CD14-positive monocyte (primary cell): ENCODE data around the gene PLOD2. TPM values are rescaled to one million over a fixed set of nuclear protein-coding genes. Genes with fewer than 3 reads are reported as not detected.

Experiments
- DNase-seq, 3 donors: peaks; one replicate each; pipeline ENCODE4 v3.0.0-alpha.2; 2011 to 2022
- H2AFZ ChIP-seq: 2 replicates; pipeline ENCODE4 v1.6.0; 2012; ENCODE audit warnings: mild to moderate bottlenecking, low read depth, low read length, inconsistent platforms; ENCODE audit not compliant: insufficient read depth, poor library complexity, severe bottlenecking
- H3K27ac ChIP-seq, 2 donors: 1 replicate in 1 of 2; 2 replicates in 1 of 2; pipeline ENCODE4 v1.5.1; 2012 to 2013; ENCODE audit warnings: low read length in 2 of 2, control low read depth in 1 of 2, inconsistent platforms in 1 of 2, low read depth in 1 of 2, mild to moderate bottlenecking in 1 of 2
- H3K27me3 ChIP-seq, 2 donors: one replicate each; pipeline versions ENCODE4 v1.6.0 to v1.6.1; 2011 to 2013; ENCODE audit warnings: low read length in 2 of 2; ENCODE audit not compliant: control insufficient read depth in 2 of 2, insufficient read depth in 2 of 2
- H3K36me3 ChIP-seq, 2 donors: replicated peaks in 1 of 2; 1 replicate in 1 of 2; 2 replicates in 1 of 2; pipeline versions ENCODE4 v1.5.1 to v1.6.1; 2012 to 2013; ENCODE audit warnings: low read length in 2 of 2, control low read depth in 1 of 2, inconsistent platforms in 1 of 2, mild to moderate bottlenecking in 1 of 2; ENCODE audit not compliant: insufficient read depth in 2 of 2, control insufficient read depth in 1 of 2
- H3K4me1 ChIP-seq, 2 donors: 1 replicate in 1 of 2; 2 replicates in 1 of 2; pipeline versions ENCODE4 v1.5.1 to v1.6.1; 2012 to 2013; ENCODE audit warnings: low read length in 2 of 2, control low read depth in 1 of 2, inconsistent platforms in 1 of 2, mild to moderate bottlenecking in 1 of 2, moderate library complexity in 1 of 2; ENCODE audit not compliant: insufficient read depth in 2 of 2, control insufficient read depth in 1 of 2
- H3K4me2 ChIP-seq: replicated peaks from 2 replicates; pipeline ENCODE3; 2012; ENCODE audit warnings: low read length, moderate library complexity, mild to moderate bottlenecking; ENCODE audit not compliant: poor library complexity, severe bottlenecking; ENCODE audit errors: extremely low read depth
- H3K4me3 ChIP-seq, 3 experiments: fragments of 200-600 bp in 1 of 3; sonication (generic) in 1 of 3; replicated peaks in 1 of 3; 1 replicate in 2 of 3; 2 replicates in 1 of 3; pipeline ENCODE4 v1.5.1; 2011 to 2013; ENCODE audit warnings: low read length in 3 of 3, mild to moderate bottlenecking in 3 of 3, control low read depth in 2 of 3, low read depth in 2 of 3, inconsistent platforms in 1 of 3, moderate library complexity in 1 of 3
- H3K79me2 ChIP-seq: 2 replicates; pipeline ENCODE4 v1.6.0; 2012; ENCODE audit warnings: mild to moderate bottlenecking, control low read depth, inconsistent platforms, low read length, moderate library complexity; ENCODE audit not compliant: insufficient read depth
- H3K9ac ChIP-seq: 2 replicates; pipeline ENCODE4 v1.6.0; 2017; ENCODE audit warnings: low read length, mild to moderate bottlenecking; ENCODE audit not compliant: insufficient read depth, poor library complexity, severe bottlenecking
- H3K9me3 ChIP-seq, 2 donors: replicated peaks in 1 of 2; 1 replicate in 1 of 2; 2 replicates in 1 of 2; pipeline versions ENCODE4 v1.5.1 to v1.6.1; 2012 to 2013; ENCODE audit warnings: low read length in 2 of 2, control low read depth in 1 of 2; ENCODE audit not compliant: control insufficient read depth in 1 of 2, insufficient read depth in 1 of 2
- H4K20me1 ChIP-seq: 2 replicates; pipeline ENCODE4 v1.6.0; 2012; ENCODE audit warnings: mild to moderate bottlenecking, low read length, control low read depth, moderate library complexity; ENCODE audit not compliant: insufficient read depth
- H3K27ac Mint-ChIP-seq, 7 donors: one replicate each; pipeline ENCODE4 v1.8.0; 2020; ENCODE audit warnings: mild to moderate bottlenecking in 7 of 7, mixed read lengths in 7 of 7, moderate library complexity in 6 of 7, inconsistent platforms in 2 of 7
- H3K27me3 Mint-ChIP-seq, 3 donors: one replicate each; pipeline ENCODE4 v1.8.0; 2021 to 2022; ENCODE audit warnings: low read depth in 3 of 3, mild to moderate bottlenecking in 3 of 3, mixed read lengths in 3 of 3, moderate library complexity in 3 of 3, inconsistent platforms in 1 of 3
- H3K36me3 Mint-ChIP-seq, 2 donors: one replicate each; pipeline ENCODE4 v1.8.0; 2020; ENCODE audit warnings: mixed read lengths in 2 of 2, inconsistent platforms in 1 of 2, mild to moderate bottlenecking in 1 of 2
- H3K4me1 Mint-ChIP-seq: one replicate; pipeline ENCODE4 v1.8.0; 2020; ENCODE audit warnings: mild to moderate bottlenecking, mixed read lengths
- H3K4me3 Mint-ChIP-seq, 2 donors: one replicate each; pipeline ENCODE4 v1.8.0; 2020; ENCODE audit warnings: mild to moderate bottlenecking in 2 of 2, mixed read lengths in 2 of 2, moderate library complexity in 1 of 2
- H3K9me3 Mint-ChIP-seq, 7 donors: one replicate each; pipeline ENCODE4 v1.8.0; 2020 to 2022; ENCODE audit warnings: mixed read lengths in 7 of 7, mild to moderate bottlenecking in 6 of 7, moderate library complexity in 6 of 7, inconsistent platforms in 2 of 7
- CTCF ChIP-seq: fragments of 200-600 bp; IDR thresholded peaks from one replicate; pipeline ENCODE4 v1.8.0; 2022; ENCODE audit warnings: antibody characterized with exemption, mild to moderate bottlenecking
- WGBS: methylation state at CpG from one replicate; pipeline ENCODE4 v1.1.5; 2013; ENCODE audit warnings: missing lambda C conversion rate; ENCODE audit not compliant: insufficient coverage; 5-methylcytosine and 5-hydroxymethylcytosine counted together
- intact Hi-C, 2 donors: fragments of 100-400 bp; cut with micrococcal nuclease; formaldehyde crosslinking; loops; one replicate each; pipeline versions ENCODE4 v1.15.0 to v1.15.1; 2023
- polyA plus RNA-seq, 3 donors: library from polyadenylated mRNA; depleted of rRNA in 1 of 3; unstranded in 2 of 3; stranded (reverse) in 1 of 3; fragments of 300-500 nt in 2 of 3; fragments of >200 nt in 1 of 3; fragmentation: Illumina TruSeq in 2 of 3; gene quantifications; 1 replicate in 2 of 3; 2 replicates in 1 of 3; pipeline ENCODE4 v1.2.3, GENCODE V29; 2012 to 2021

The PLOD2 gene
- polyA plus RNA-seq, 3 donors = not detected

- H3K27ac ChIP-seq = no peak overlapping the region
- no peaks in the 10 kb centered on the region for H3K9me3 ChIP-seq
- DNase-seq = no peak
- H3K4me3 ChIP-seq = no peak overlapping the region
- H3K79me2 ChIP-seq = no peaks in the 10 kb centered on the region
- no peak for TF ChIP-seq CTCF
- WGBS = 100% methylated on average over 1 of the region's 3 CpGs
- no peak overlapping the region for H3K4me2 ChIP-seq
- H3K4me1 ChIP-seq = peaks cover under 1 to 2% of the 10 kb centered on the region in 2 donors
- H3K27me3 ChIP-seq = peaks cover 10 to 22% of the 10 kb centered on the region in 2 donors
- Mint-ChIP-seq H3K9me3 (peaks cover 0 to 6% (median 2%) of the 10 kb centered on the region in 7 donors), H3K27ac (no peak overlapping the region), H3K4me1 (peaks cover 5% of the 10 kb centered on the region), H3K27me3 (peaks cover 18 to 25% (median 25%) of the 10 kb centered on the region in 3 donors), H3K4me3 (no peak overlapping the region), H3K36me3 (peaks cover 0 to 4% of the 10 kb centered on the region in 2 donors)
- no peaks in the 10 kb centered on the region for H3K36me3 ChIP-seq
- no peak overlapping the region for H3K9ac ChIP-seq
- intact Hi-C loops = no loop called here
- H2AFZ ChIP-seq = no peak overlapping the region
- no peaks in the 10 kb centered on the region for H4K20me1 ChIP-seq
These were observed 5.8 kb upstream of the PLOD2 start for GRCh38 chr3:146166826-146167225.

GRCh38 chr3:146166415-146166821, 5.4 kb upstream of the PLOD2 start:
- Mint-ChIP-seq H3K27me3 (peaks cover 22 to 29% (median 29%) of the 10 kb centered on the region in 3 donors), H3K4me3 (no peak overlapping the region), H3K9me3 (peaks cover 0 to 7% (median 3%) of the 10 kb centered on the region in 7 donors), H3K4me1 (peaks cover 9% of the 10 kb centered on the region), H3K27ac (no peak overlapping the region), H3K36me3 (peaks cover 0 to 4% of the 10 kb centered on the region in 2 donors)
- Histone ChIP-seq H3K9ac (no peak overlapping the region), H3K36me3 (no peaks in the 10 kb centered on the region), H2AFZ (no peak overlapping the region), H3K27ac (no peak overlapping the region), H3K4me2 (no peak overlapping the region), H3K79me2 (no peaks in the 10 kb centered on the region), H3K27me3 (peaks cover 15 to 26% of the 10 kb centered on the region in 2 donors), H4K20me1 (no peaks in the 10 kb centered on the region), H3K4me3 (no peak overlapping the region), H3K9me3 (no peaks in the 10 kb centered on the region), H3K4me1 (peaks cover 4 to 6% of the 10 kb centered on the region in 2 donors)
- no peak for DNase-seq
- intact Hi-C loops = no loop called here
- WGBS = 100% methylated on average over 1 of the region's 4 CpGs
- no peak for TF ChIP-seq CTCF
